ENCODE measurements around the gene ADAP2.

The ADAP2 gene

GRCh38 chr17:31008374-31009041, 86.8 kb downstream of the ADAP2 start:
- peak; percentile 16 to 20 for DNase-seq (ENCODE audit: extremely low read depth in 1 of 2, low read depth in 1 of 2)

Measured in stimulated activated CD8-positive, alpha-beta memory T cell treated with anti-CD3 and anti-CD28 coated beads, Interleukin-7, amount 100 ng/mL, for 48 hours (primary cell).